AG04450 (cell line): ENCODE results near the gene PTH2R. TPM values are rescaled to one million over a fixed set of nuclear protein-coding genes. Genes with fewer than 3 reads are reported as not detected.

Experiments used
- CTCF ChIA-PET: fragments of 300-600, 350-600 bp; formaldehyde crosslinking; extraction: SDS; loops from one replicate; lab custom pipeline; 2022; ENCODE audit warnings: antibody characterized with exemption, inconsistent platforms; lab: Charles Lee
- POLR2A ChIA-PET: fragments of 350-600 bp; formaldehyde crosslinking; extraction: SDS; loops from one replicate; lab custom pipeline; 2021; ENCODE audit warnings: antibody characterized with exemption, inconsistent platforms; lab: Yijun Ruan, JAX
- DNase-seq: peaks from one replicate; pipeline ENCODE4 v3.0.0-alpha.2; 2011; ENCODE audit warnings: low read depth, low spot score
- H3K27ac ChIP-seq: one replicate; pipeline ENCODE4 v1.5.1; 2012; ENCODE audit warnings: low read depth, low read length, control low read depth
- H3K27me3 ChIP-seq: one replicate; pipeline ENCODE4 v1.6.0; 2012; ENCODE audit warnings: low read length; ENCODE audit not compliant: control insufficient read depth, insufficient read depth
- H3K4me3 ChIP-seq: 2 replicates; pipeline ENCODE4 v1.5.1; 2011; ENCODE audit warnings: mild to moderate bottlenecking, low read depth, low read length, control low read depth
- H3K9me3 ChIP-seq: 2 replicates; pipeline ENCODE4 v1.5.1; 2012; ENCODE audit warnings: low read length; ENCODE audit not compliant: control insufficient read depth, insufficient read depth
- CTCF ChIP-seq: IDR thresholded peaks from 2 replicates; pipeline ENCODE4 v1.5.1; 2011; ENCODE audit warnings: low read depth, low read length, control low read depth, inconsistent platforms
- polyA minus RNA-seq: library from RNA; depleted of rRNA, polyadenylated mRNA; stranded (reverse); fragments of >200 nt; gene quantifications from 2 replicates; pipeline ENCODE4 v1.2.3, GENCODE V29; 2011; rRNA and poly(A)+ RNA removed
- polyA plus RNA-seq: library from polyadenylated mRNA; depleted of rRNA; stranded (reverse); fragments of >200 nt; gene quantifications from 2 replicates; pipeline ENCODE4 v1.2.3, GENCODE V29; 2011; rRNA removed

Gene PTH2R
- polyA plus RNA-seq (not detected in 2 replicates), polyA minus RNA-seq (not detected in 2 replicates)

DNA sequence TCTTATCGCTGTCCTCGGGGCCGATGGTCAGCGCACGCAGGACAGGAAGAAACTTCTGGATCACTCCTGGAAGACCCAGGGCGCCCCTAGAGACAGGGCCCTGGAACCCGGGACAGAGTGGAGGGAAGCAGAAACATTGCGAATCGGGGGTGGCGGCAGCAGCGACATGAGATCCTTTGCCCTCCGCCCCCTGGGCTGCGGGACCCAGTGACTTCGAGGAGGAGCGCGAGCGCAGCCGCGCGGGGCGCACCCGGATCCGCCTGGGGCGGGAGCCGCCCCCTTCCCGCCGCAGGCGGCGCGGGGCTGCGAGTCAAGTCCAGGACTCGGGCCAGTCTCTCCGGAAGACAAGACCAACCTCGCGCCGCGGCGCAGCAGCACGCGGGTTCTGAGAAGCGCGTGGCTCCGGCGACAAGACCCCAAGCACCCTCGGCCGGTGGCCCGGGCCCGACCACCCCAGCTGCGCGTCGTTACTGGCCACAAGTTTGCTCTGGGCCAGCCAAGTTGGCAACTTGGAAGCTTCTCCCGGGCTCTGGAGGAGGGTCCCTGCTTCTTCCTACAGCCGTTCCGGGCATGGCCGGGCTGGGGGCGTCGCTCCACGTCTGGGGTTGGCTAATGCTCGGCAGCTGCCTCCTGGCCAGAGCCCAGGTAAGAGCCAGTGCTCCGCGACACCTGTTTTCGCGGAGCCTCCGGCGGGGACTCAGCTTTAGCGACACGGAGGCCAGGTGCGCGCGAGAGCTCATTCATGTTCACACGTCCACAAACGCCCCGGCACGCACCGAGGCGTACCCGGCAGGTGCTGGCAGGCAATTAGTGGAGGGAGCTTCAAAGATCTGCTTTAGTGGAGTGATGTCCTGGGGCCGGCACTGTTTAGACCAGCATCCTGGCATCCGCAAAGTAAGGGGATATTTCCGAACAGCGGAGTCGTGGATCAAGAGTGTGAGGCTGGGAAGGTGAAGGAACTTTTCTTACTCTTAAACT is at the start of gene PTH2R:
PTH2R (plus strand) TSS at position 319 of the 978 bp plus-strand sequence; CDS start at position 571, 252 bp downstream.
- ChIA-PET CTCF (interaction anchor here (1.0 to 1.7 kb wide), 4 partner anchors 11 to 927 kb away, joined by 3 to 4 read pairs (median 4); no protein-coding TSS in a partner anchor), POLR2A (no interaction called here)
- Histone ChIP-seq H3K27me3 (peaks cover 12% of the 10 kb centered on the region), H3K9me3 (no peaks in the 10 kb centered on the region), H3K27ac (no peak within 1 kb of the TSS), H3K4me3 (no peak within 1 kb of the TSS; the same call in 1 of the 2 replicates)
- no peak for TF ChIP-seq CTCF
- DNase-seq = no peak

DNA sequence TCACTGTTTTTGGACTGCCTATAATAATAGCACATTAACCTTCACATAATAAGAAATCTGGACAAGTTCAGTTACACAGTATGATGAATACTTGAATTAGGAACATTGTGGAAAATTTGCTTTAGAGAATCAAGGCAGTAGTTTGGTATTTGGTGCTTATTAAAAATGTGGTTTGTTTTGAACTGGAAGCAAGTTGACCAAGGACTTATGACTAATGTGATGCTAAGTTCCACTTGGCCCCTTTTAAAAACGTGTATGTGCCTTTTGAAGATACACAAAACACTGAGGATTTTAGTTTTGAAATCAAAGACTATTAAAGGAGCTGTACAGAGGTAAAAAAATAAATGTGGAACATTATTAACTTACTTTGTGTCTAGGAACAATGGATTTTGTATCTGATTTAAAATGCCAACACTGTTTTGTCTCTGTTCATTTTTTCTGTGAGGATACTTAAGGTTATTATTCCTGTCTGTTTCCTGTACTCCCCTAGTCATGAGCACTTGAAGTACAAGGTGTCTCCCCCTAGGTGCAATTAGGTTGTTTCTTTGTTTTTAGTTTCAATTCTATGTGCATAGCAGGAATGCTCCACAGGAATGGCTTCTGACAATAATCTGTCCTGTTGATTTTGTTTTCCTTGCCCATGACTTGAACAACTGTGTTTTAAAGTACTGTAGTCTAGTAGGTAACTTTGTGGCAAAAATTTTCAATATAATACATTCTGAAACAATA is 49.6 kb upstream of the PTH2R start:
- ChIA-PET CTCF (interaction anchor here (2.5 kb wide), 1 partner anchor 17 kb away, joined by 8 read pairs; no protein-coding TSS in a partner anchor), POLR2A (no interaction called here)
- Histone ChIP-seq H3K9me3 (peaks cover 18% of the 10 kb centered on the region), H3K27me3 (no peaks in the 10 kb centered on the region), H3K4me3 (no peak overlapping the region), H3K27ac (no peak overlapping the region)
- no peak for TF ChIP-seq CTCF
- no peak for DNase-seq

DNA sequence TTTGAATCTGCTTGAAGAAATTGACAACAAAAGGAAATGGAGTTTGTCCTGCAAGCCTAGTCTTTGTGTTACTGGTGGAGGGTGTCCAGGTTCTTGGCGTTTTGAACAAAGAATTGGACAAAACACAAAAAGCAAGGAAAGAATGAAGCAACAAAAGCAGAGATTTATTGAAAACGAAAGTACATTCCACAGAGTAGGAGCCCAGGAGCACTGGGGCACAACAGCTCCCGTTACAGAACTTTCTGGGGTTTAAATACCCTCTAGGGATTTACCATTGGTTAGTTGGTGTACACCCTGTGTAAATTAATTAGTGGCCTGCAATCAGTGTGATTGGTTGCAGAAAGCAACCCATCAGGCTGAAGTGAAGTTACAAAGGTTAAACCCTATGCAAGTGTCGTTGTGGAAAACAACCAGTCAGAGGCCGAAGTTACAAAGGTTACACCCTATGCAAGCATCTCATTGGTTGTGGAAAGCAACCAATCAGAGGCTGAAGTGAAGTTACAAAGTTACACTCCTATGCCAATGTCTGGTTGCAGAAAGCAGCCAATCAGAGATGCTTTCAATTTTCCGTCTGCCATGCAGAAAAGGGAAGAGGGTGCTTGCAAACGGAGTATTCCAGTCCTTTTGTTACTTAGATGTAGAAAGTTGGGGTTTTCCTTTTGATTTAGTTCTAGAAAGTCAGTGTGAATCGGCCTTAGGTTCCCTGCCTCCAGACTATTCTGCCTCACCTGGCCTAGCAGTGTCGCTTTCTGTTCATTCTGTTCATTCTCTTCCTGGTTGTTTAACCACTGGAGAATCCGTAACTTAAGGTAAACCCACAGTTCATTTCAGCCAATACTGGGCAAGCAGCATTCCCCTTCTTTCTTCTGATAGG is 47.6 kb upstream of the PTH2R start:
- peaks cover 18% of the 10 kb centered on the region for H3K9me3 ChIP-seq
- no peak for TF ChIP-seq CTCF
- H3K4me3 ChIP-seq = no peak overlapping the region
- no peaks in the 10 kb centered on the region for H3K27me3 ChIP-seq
- CTCF ChIA-PET = interaction anchor here (0.7 to 2.5 kb wide), 2 partner anchors 15 to 318 kb away, joined by 3 to 8 read pairs; no protein-coding TSS in a partner anchor
- POLR2A ChIA-PET = no interaction called here
- no peak overlapping the region for H3K27ac ChIP-seq
- DNase-seq = no peak

DNA sequence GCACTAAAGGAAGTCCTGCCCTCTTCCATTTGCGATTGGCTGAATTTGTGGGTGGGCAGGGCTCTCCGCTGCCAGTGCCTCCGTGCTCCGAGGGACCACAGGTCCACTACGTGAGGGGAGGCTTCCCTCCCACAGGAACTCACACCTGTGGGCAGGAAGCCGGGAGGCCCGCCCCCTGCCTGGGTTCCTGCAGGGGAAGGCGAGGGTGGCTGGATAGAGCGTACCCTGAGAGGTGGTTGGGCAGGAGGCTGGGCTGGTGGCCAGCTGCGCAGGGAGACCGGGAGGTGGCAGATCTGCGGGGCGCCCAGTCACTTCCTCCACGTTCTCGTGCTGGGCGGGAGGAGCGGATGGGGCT is 47.0 kb upstream of the PTH2R start:
- Histone ChIP-seq H3K27me3 (no peaks in the 10 kb centered on the region), H3K4me3 (no peak overlapping the region), H3K27ac (no peak overlapping the region), H3K9me3 (peaks cover 18% of the 10 kb centered on the region)
- CTCF ChIA-PET = no interaction called here
- no peak for DNase-seq
- POLR2A ChIA-PET = no interaction called here
- no peak for TF ChIP-seq CTCF
